ACC112 (cell line): Measurements from ENCODE around the gene RPS18.
A peak's percentile ranks its signal among the peaks of the same experiment; 100 is the strongest.

Source experiments
- H2AFZ ChIP-seq: fragments of 200-600 bp; sonication (generic); one replicate; pipeline ENCODE4 v1.6.0; 2017; ENCODE audit warnings: antibody characterized with exemption, low read length; ENCODE audit not compliant: unreplicated experiment
- H3K27ac ChIP-seq: fragments of 200-600 bp; sonication (generic); 2 replicates; pipeline ENCODE4 v1.5.1; 2014; ENCODE audit warnings: low read depth, mild to moderate bottlenecking, antibody characterized with exemption, low read length, moderate library complexity
- H3K27me3 ChIP-seq: fragments of 200-600 bp; sonication (generic); 2 replicates; pipeline ENCODE4 v1.6.1; 2014; ENCODE audit warnings: mild to moderate bottlenecking, antibody characterized with exemption, low read length, moderate library complexity, mixed read lengths; ENCODE audit not compliant: insufficient read depth
- H3K36me3 ChIP-seq: fragments of 200-600 bp; sonication (generic); 2 replicates; pipeline ENCODE4 v1.6.1; 2016; ENCODE audit warnings: mild to moderate bottlenecking, antibody characterized with exemption, low read length, moderate library complexity, mixed read lengths; ENCODE audit not compliant: insufficient read depth
- H3K4me1 ChIP-seq: fragments of 200-600 bp; sonication (generic); one replicate; pipeline ENCODE4 v1.6.1; 2016; ENCODE audit warnings: low read length, mixed read lengths; ENCODE audit not compliant: insufficient read depth, unreplicated experiment, control insufficient read depth
- H3K4me3 ChIP-seq: fragments of 200-600 bp; sonication (generic); 2 replicates; pipeline ENCODE4 v1.5.1; 2014; ENCODE audit warnings: mild to moderate bottlenecking, low read depth, low read length
- H3K79me2 ChIP-seq: fragments of 200-600 bp; sonication (generic); one replicate; pipeline ENCODE4 v1.6.0; 2016; ENCODE audit warnings: low read length; ENCODE audit not compliant: control insufficient read depth, unreplicated experiment, insufficient read depth

The RPS18 gene

GRCh38 chr6:33292996-33293682 lies 21.3 kb downstream of the RPS18 start:
- Histone ChIP-seq H3K36me3 (no peaks in the 10 kb centered on the region), H3K79me2 (peaks cover 28% of the 10 kb centered on the region), H3K27ac (no peak overlapping the region), H2AFZ (no peak overlapping the region), H3K4me3 (no peak overlapping the region), H3K27me3 (no peaks in the 10 kb centered on the region), H3K4me1 (peaks cover 11% of the 10 kb centered on the region)

- H3K27ac ChIP-seq, result no peak overlapping the region
These were observed 22.4 kb downstream of the RPS18 start for GRCh38 chr6:33294086-33294823.

GRCh38 chr6:33295621-33296369 lies 23.9 kb downstream of the RPS18 start:
- peaks cover 6% of the 10 kb centered on the region for H3K4me1 ChIP-seq
- H3K27ac ChIP-seq, result no peak overlapping the region
- no peaks in the 10 kb centered on the region for H3K36me3 ChIP-seq

More at GRCh38 chr6:33294086-33294823, 22.4 kb downstream of the RPS18 start:
- Histone ChIP-seq H2AFZ (no peak overlapping the region), H3K4me3 (no peak overlapping the region), H3K36me3 (no peaks in the 10 kb centered on the region), H3K27me3 (no peaks in the 10 kb centered on the region), H3K79me2 (peaks cover 22% of the 10 kb centered on the region), H3K4me1 (peaks cover 9% of the 10 kb centered on the region)

GRCh38 chr6:33296797-33297405 lies 25.0 kb downstream of the RPS18 start:
- Histone ChIP-seq H2AFZ (no peak overlapping the region), H3K4me1 (peaks cover 6% of the 10 kb centered on the region), H3K36me3 (no peaks in the 10 kb centered on the region), H3K27me3 (no peaks in the 10 kb centered on the region), H3K4me3 (peak overlapping the region; percentile 86), H3K79me2 (peaks cover 10% of the 10 kb centered on the region), H3K27ac (no peak overlapping the region)

More at GRCh38 chr6:33295621-33296369, 23.9 kb downstream of the RPS18 start:
- Histone ChIP-seq H3K27me3 (no peaks in the 10 kb centered on the region), H3K79me2 (peaks cover 9% of the 10 kb centered on the region), H2AFZ (no peak overlapping the region), H3K4me3 (no peak overlapping the region)

GRCh38 chr6:33297406-33297955 lies 25.6 kb downstream of the RPS18 start:
- H3K27me3 ChIP-seq, result no peaks in the 10 kb centered on the region
- peaks cover 6% of the 10 kb centered on the region for H3K4me1 ChIP-seq
- peak overlapping the region; percentile 73 for H2AFZ ChIP-seq
- no peaks in the 10 kb centered on the region for H3K36me3 ChIP-seq
- H3K4me3 ChIP-seq, result peak overlapping the region; percentile 86
- peak overlapping the region; percentile 70 for H3K27ac ChIP-seq
- H3K79me2 ChIP-seq, result peaks cover 10% of the 10 kb centered on the region

GRCh38 chr6:33297956-33298772 lies 26.3 kb downstream of the RPS18 start:
- H3K36me3 ChIP-seq, result no peaks in the 10 kb centered on the region
- peak overlapping the region; percentile 86 for H3K4me3 ChIP-seq
- H3K27me3 ChIP-seq, result no peaks in the 10 kb centered on the region
- no peak overlapping the region for H2AFZ ChIP-seq
- peaks cover 6% of the 10 kb centered on the region for H3K4me1 ChIP-seq
- H3K27ac ChIP-seq, result peak overlapping the region; percentile 95
- peaks cover 10% of the 10 kb centered on the region for H3K79me2 ChIP-seq

- no peaks in the 10 kb centered on the region; the same call in 1 of the 2 replicates for H3K36me3 ChIP-seq
- peak within 1 kb of the TSS; percentile 30 for H2AFZ ChIP-seq
- H3K27me3 ChIP-seq, result no peaks in the 10 kb centered on the region
- peak within 1 kb of the TSS; percentile 86 for H3K4me3 ChIP-seq
- H3K79me2 ChIP-seq, result peaks cover 10% of the 10 kb centered on the region
- peaks cover 6% of the 10 kb centered on the region for H3K4me1 ChIP-seq
- peak within 1 kb of the TSS; percentile 95 for H3K27ac ChIP-seq
These were observed 26.9 kb downstream of the RPS18 start, which contains the start of gene RGL2 for GRCh38 chr6:33298773-33299236. TSS of gene RGL2 (minus strand) at chr6:33298942. CDS start at chr6:33298610, 332 bp downstream.

GRCh38 chr6:33299237-33299944 lies 27.5 kb downstream of the RPS18 start:
- H3K4me3 ChIP-seq, result peak overlapping the region; percentile 86
- H3K27ac ChIP-seq, result peak overlapping the region; percentile 95
- H2AFZ ChIP-seq, result peak overlapping the region; percentile 30
- H3K4me1 ChIP-seq, result peaks cover 6% of the 10 kb centered on the region
- H3K27me3 ChIP-seq, result no peaks in the 10 kb centered on the region
- peaks cover 10% of the 10 kb centered on the region for H3K79me2 ChIP-seq
- no peaks in the 10 kb centered on the region; the same call in 1 of the 2 replicates for H3K36me3 ChIP-seq

- H2AFZ ChIP-seq, result no peak overlapping the region
- H3K4me3 ChIP-seq, result no peak overlapping the region
- peaks cover 4% of the 10 kb centered on the region for H3K4me1 ChIP-seq
- H3K79me2 ChIP-seq, result peaks cover 15% of the 10 kb centered on the region
- H3K27ac ChIP-seq, result no peak overlapping the region
- no peaks in the 10 kb centered on the region for H3K27me3 ChIP-seq
- H3K36me3 ChIP-seq, result peaks cover 3% of the 10 kb centered on the region; the same call in 1 of the 2 replicates
These were observed 30.0 kb downstream of the RPS18 start for GRCh38 chr6:33301877-33302276.
